Measurements from ENCODE around the gene IFNA6.

The IFNA6 gene

DNA sequence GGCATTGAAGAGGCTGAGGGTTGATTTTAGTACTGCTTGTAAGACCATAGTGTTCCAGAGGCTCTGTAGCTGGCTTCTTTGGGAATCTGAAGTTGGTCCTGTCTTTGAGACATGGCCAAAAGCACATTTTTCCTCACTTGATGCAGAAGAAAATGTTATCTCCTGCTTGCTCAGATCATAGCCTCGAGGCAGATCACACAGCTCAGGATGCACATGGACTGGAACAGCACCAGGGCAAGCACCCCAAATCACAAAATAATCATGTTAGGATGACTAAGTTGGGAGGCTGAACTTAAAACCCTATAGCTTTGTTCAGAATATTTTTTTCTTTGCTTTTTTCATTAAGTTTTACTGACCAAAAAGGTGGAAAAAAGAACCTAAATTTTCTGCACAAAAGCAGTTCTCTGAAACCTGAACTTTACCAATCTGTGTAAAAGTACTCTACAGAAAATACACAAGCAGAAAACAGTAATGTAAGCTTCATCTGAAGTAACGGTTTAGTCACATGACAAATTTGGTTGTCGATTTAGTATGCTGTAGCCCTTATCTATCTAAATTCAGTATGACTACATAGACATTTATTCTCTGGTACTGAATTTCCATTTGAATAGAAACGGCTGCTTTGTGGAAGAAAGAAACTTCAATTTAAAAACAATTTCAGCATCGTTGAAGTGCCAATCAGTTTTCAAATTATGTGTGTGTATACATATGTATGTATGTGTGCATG, 18.8 kb downstream of the IFNA6 start:
- DNase-seq: no peak

DNA sequence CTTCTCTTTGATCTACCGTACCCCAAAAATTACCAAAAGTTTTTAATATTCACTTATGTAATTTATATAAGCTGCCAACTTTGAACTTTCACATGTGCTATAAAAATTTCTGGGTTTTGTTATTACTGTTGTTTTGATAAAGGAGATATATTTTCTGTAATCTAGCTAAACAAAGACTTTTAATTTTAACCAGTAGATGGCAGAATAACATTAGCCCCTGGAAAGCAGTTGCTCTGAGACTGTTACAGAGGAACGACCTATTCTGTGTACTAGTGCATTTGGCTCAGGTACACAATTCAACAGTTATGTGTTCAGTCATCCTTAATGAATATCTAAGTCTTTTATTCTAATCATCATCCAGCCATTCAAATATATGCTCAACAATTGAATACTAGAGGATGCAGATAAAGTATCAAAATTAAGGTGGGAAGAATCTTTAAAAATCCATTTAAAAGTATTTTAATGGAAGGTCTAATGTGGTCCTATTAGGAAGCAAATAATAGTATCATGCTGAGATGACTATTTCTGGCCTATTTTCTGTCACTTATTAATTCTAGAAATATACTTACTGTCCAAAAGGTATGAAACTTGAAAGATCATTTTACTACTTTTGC, 24.1 kb downstream of the IFNA6 start:
- DNase-seq: peak in 1 of 58 donors; percentile 35

DNA sequence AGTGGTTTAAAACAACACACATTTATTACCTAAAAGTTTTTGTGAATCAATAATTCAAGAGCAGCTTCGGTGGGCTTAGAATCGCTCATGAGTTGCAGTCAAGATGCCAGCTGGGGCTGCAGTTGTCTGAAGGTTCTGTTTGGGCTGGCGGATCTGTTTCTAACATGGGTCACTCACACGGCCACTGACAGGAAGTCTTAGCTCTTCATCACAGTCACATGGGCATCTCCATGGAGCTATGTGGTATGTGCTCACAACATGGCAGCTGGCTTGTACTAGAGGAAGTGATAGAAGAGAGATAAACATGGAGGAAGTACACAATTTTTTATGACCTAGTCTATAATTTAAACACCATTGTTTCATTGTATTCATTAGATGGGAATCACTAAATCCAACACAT, 26.6 kb downstream of the IFNA6 start:
- no peak for DNase-seq

GRCh38 chr9:21322911-21323461, 27.7 kb downstream of the IFNA6 start:
- peak in 1 of 58 donors; percentile 9 for DNase-seq

DNA sequence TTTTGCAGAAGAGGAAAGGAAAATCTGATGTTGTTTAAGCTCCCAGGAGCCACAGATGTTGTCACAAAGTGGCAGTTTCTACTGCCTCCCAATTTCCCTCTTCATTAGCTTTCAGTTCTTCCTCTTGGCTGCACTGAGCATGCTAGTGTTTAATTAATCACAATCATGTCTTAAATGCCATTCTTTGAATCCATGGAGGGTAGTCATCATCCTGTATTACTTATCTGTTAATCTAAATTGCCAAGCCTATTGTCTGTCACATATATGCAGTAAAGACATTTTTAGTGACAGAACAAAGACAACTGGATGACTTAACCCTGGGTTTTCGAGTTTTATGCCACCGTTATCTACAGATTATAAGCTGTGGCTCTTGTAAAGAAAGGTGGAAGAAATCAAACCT, 30.2 kb downstream of the IFNA6 start:
- DNase-seq: no peak

- peak in 15 of 58 donors; percentile 3 to 59 (median 13) for DNase-seq
Measured at GRCh38 chr9:21317956-21318923, 32.4 kb downstream of the IFNA6 start.

GRCh38 chr9:21316860-21317259, 33.8 kb downstream of the IFNA6 start:
- no peak for DNase-seq

DNA sequence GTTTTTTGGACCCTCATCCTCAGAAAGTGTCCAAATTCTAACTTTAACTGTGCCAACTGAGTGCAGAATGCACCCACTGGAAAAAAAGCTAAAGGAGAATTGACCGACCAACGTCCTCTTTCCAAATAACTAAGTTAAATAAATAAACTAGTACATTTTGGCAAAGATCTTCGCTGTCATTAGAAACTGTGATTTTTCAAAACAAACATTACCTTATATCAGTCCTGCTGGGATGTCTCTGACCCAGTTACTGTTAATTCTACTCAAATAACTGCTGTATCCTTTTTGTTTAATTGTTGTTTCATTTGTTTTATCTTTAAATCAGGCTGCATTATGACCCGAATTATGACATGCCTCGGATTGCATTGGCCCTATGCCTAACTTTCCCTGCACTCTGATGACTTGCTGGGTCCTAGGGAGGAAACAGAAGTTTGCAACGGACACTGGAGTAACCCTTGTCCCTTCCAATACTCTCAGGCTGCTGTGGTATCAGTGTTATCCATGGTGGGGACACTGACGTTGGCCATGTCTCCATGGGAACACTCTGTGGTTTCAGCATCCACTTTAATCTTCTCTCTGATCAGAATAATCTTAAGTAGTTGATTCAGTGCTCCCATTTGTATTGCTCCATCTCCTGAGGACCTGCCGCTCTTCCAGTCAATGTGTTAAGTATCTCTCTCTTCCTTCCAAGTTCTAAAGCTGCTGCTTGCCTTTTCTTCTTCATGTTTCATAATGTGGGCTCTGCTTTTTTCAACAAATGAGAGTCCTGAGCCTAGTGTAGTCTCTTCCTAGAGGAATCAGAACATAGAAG, 34.5 kb downstream of the IFNA6 start:
- DNase-seq: no peak

DNA sequence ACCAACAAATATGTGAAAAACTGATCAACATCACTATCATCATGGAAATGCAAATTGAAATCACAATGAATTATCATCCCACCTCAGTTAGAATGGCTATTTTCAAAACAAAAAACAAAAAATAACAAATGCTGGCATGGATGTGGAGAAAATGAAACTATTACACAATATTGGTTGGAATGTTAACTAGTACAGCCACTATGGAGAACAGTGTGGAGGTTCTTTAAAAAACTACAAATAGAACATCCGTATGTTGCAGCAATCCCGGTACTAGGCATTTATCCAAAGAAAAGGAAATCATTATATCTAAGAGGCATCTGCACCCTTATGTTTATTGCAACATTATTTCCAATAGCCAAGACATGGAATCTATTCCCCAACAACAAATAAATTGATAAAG, 36.5 kb downstream of the IFNA6 start:
- DNase-seq: no peak

- no peak for DNase-seq
Measured at GRCh38 chr9:21311889-21312288, 38.8 kb downstream of the IFNA6 start.

- DNase-seq: no peak
Measured at GRCh38 chr9:21305213-21305612, 45.5 kb downstream of the IFNA6 start, which contains the start of gene IFNA5. Gene IFNA5, minus strand, starts transcription at chr9:21305313. Its CDS starts 57 bp downstream, at chr9:21305256.

Measured in anterior cingulate cortex (tissue), 58 donors.